HG03025 (cell line): ENCODE results near the gene SARS1.

Experiments
- ATAC-seq: cut with Tn5 transposase; IDR thresholded peaks from one replicate; pipeline ENCODE4 v1.9.1; 2021; ENCODE audit warnings: mild to moderate bottlenecking, moderate library complexity; ENCODE audit not compliant: unreplicated experiment, low FRiP score

SARS1 gene

GRCh38 chr1:109258481-109259466 lies 45.1 kb downstream of the SARS1 start:
- ATAC-seq, result no peak

- ATAC-seq, result no peak
Observed at GRCh38 chr1:109259674-109260557, 46.2 kb downstream of the SARS1 start.

- no peak for ATAC-seq
Observed at GRCh38 chr1:109261006-109261405, 47.3 kb downstream of the SARS1 start.

- ATAC-seq, result no peak
Observed at GRCh38 chr1:109261578-109261977, 47.9 kb downstream of the SARS1 start.

GRCh38 chr1:109262231-109263055 lies 48.7 kb downstream of the SARS1 start:
- ATAC-seq, result no peak

- no peak for ATAC-seq
Observed at GRCh38 chr1:109263234-109263596, 49.5 kb downstream of the SARS1 start.

- ATAC-seq, result no peak
Observed at GRCh38 chr1:109263597-109264378, 50.1 kb downstream of the SARS1 start.

GRCh38 chr1:109264379-109264755 lies 50.6 kb downstream of the SARS1 start:
- ATAC-seq, result no peak

- no peak for ATAC-seq
Observed at GRCh38 chr1:109265016-109265415, 51.3 kb downstream of the SARS1 start.

GRCh38 chr1:109265741-109266330 lies 52.1 kb downstream of the SARS1 start:
- no peak for ATAC-seq

- ATAC-seq, result no peak
Observed at GRCh38 chr1:109266965-109267364, 53.2 kb downstream of the SARS1 start.

- no peak for ATAC-seq
Observed at GRCh38 chr1:109267743-109268300, 54.1 kb downstream of the SARS1 start.

- no peak for ATAC-seq
Observed at GRCh38 chr1:109268431-109269211, 54.9 kb downstream of the SARS1 start.

GRCh38 chr1:109269212-109269980 lies 55.7 kb downstream of the SARS1 start:
- ATAC-seq, result no peak

- ATAC-seq, result no peak
Observed at GRCh38 chr1:109269981-109270622, 56.4 kb downstream of the SARS1 start.

- no peak for ATAC-seq
Observed at GRCh38 chr1:109270623-109271317, 57.1 kb downstream of the SARS1 start.
